H1 (cell line): Measurements from ENCODE around the gene KIF26A. TPM values are rescaled to one million over a fixed set of nuclear protein-coding genes. Genes with fewer than 3 reads are reported as not detected.

Experiments
- CTCF ChIA-PET: fragments of 300-600 bp; sonication (Branson Sonifier 250); formaldehyde crosslinking; loops from one replicate; lab custom pipeline; 2021; ENCODE audit not compliant: partially characterized antibody; lab: Charles Lee
- POLR2A ChIA-PET: fragments of 300-600 bp; sonication (Branson Sonifier 250); formaldehyde crosslinking; loops from one replicate; lab custom pipeline; 2021; ENCODE audit warnings: inconsistent platforms; ENCODE audit not compliant: partially characterized antibody; lab: Charles Lee
- DNase-seq, 2 experiments: peaks; one replicate each; pipeline versions ENCODE4 v3.0.0 to v3.0.0-alpha.2; 2010 to 2022; ENCODE audit warnings: low spot score in 2 of 2, low read depth in 1 of 2, mixed read lengths in 1 of 2
- FAIRE-seq: peaks from 2 replicates; lab custom pipeline; 2011; peaks lifted over from hg19 to GRCh38; lab: Jason Lieb, UNC
- H2AFZ ChIP-seq: 2 replicates; pipeline ENCODE4 v1.8.1; 2012; ENCODE audit warnings: low read length, inconsistent platforms
- H2AK5ac ChIP-seq: 2 replicates; pipeline ENCODE4 v1.6.1; 2013; ENCODE audit warnings: low read depth, low read length
- H2BK120ac ChIP-seq: replicated peaks from 2 replicates; pipeline ENCODE3; 2013; ENCODE audit warnings: low read depth, low read length, inconsistent platforms
- H2BK12ac ChIP-seq: 2 replicates; pipeline ENCODE4 v1.6.1; 2013; ENCODE audit warnings: low read depth, low read length
- H2BK15ac ChIP-seq: 2 replicates; pipeline ENCODE4 v1.6.1; 2013; ENCODE audit warnings: low read length
- H2BK20ac ChIP-seq: 2 replicates; pipeline ENCODE4 v1.6.1; 2013; ENCODE audit warnings: low read length
- H2BK5ac ChIP-seq: 2 replicates; pipeline ENCODE4 v1.6.1; 2013; ENCODE audit warnings: low read depth, low read length
- H3K14ac ChIP-seq: 2 replicates; pipeline ENCODE4 v1.6.1; 2013; ENCODE audit warnings: inconsistent platforms; ENCODE audit not compliant: insufficient read length
- H3K18ac ChIP-seq: 2 replicates; pipeline ENCODE4 v1.6.1; 2013; ENCODE audit warnings: low read length; ENCODE audit errors: extremely low read depth
- H3K23ac ChIP-seq: 2 replicates; pipeline ENCODE4 v1.6.1; 2013; ENCODE audit warnings: inconsistent platforms; ENCODE audit not compliant: insufficient read length
- H3K23me2 ChIP-seq: 2 replicates; pipeline ENCODE4 v1.6.1; 2013; ENCODE audit warnings: low read depth, low read length
- H3K27ac ChIP-seq: 2 replicates; pipeline ENCODE4 v1.6.1; 2011; ENCODE audit warnings: low read depth, low read length, inconsistent platforms
- H3K27me3 ChIP-seq, 4 experiments: replicated peaks in 1 of 4; 1 replicate in 1 of 4; 2 replicates in 3 of 4; pipeline versions ENCODE4 v1.6.1 to v1.8.1; 2011 to 2013; ENCODE audit warnings: low read length in 3 of 4, mild to moderate bottlenecking in 3 of 4, inconsistent platforms in 2 of 4, mixed read lengths in 2 of 4, moderate library complexity in 1 of 4; ENCODE audit not compliant: control insufficient read depth in 3 of 4, insufficient read depth in 3 of 4; ENCODE audit errors: extremely low read depth in 1 of 4
- H3K36me3 ChIP-seq, 4 experiments: 2 replicates each; pipeline versions ENCODE4 v1.6.1 to v1.8.1; 2011 to 2013; ENCODE audit warnings: mild to moderate bottlenecking in 4 of 4, low read length in 3 of 4, moderate library complexity in 2 of 4, control low read depth in 1 of 4, inconsistent platforms in 1 of 4; ENCODE audit not compliant: insufficient read depth in 4 of 4, control insufficient read depth in 2 of 4
- H3K4ac ChIP-seq: replicated peaks from 2 replicates; pipeline ENCODE3; 2013; ENCODE audit warnings: low read length, low read depth, mixed read lengths, inconsistent platforms; ENCODE audit not compliant: insufficient read length
- H3K4me1 ChIP-seq, 4 experiments: replicated peaks in 1 of 4; 1 replicate in 1 of 4; 2 replicates in 3 of 4; pipeline versions ENCODE4 v1.6.1 to v1.8.1; 2011 to 2013; ENCODE audit warnings: low read length in 3 of 4, inconsistent platforms in 2 of 4, mixed read lengths in 1 of 4; ENCODE audit not compliant: insufficient read depth in 4 of 4, control insufficient read depth in 3 of 4
- H3K4me2 ChIP-seq, 2 experiments: 2 replicates each; pipeline versions ENCODE4 v1.6.1 to v1.8.1; 2011 to 2013; ENCODE audit warnings: low read depth in 2 of 2, low read length in 2 of 2, control low read depth in 1 of 2, inconsistent platforms in 1 of 2, mild to moderate bottlenecking in 1 of 2; ENCODE audit not compliant: insufficient read depth in 1 of 2
- H3K4me3 ChIP-seq, 4 experiments: fragments of 200-600, 300-600 bp in 1 of 4; sonication (generic), shearing (Covaris generic), sonication (Bioruptor Twin) in 1 of 4; 2 replicates each; pipeline versions ENCODE4 v1.5.1 to v1.8.1; 2011 to 2016; ENCODE audit warnings: low read length in 4 of 4, low read depth in 3 of 4, control low read depth in 2 of 4, inconsistent platforms in 2 of 4, mild to moderate bottlenecking in 2 of 4, mixed read lengths in 1 of 4, moderate library complexity in 1 of 4; ENCODE audit not compliant: insufficient read depth in 2 of 4; ENCODE audit errors: extremely low read depth in 1 of 4
- H3K56ac ChIP-seq: replicated peaks from 2 replicates; pipeline ENCODE3; 2013; ENCODE audit warnings: low read depth, mild to moderate bottlenecking, mixed read lengths, low read length, inconsistent platforms; ENCODE audit not compliant: insufficient read length
- H3K79me1 ChIP-seq: 2 replicates; pipeline ENCODE4 v1.6.1; 2013; ENCODE audit warnings: low read depth, low read length, control low read depth
- H3K79me2 ChIP-seq, 2 experiments: 2 replicates each; pipeline versions ENCODE4 v1.6.1 to v1.8.1; 2012 to 2013; ENCODE audit warnings: low read length in 2 of 2, mild to moderate bottlenecking in 2 of 2, inconsistent platforms in 1 of 2; ENCODE audit not compliant: insufficient read depth in 2 of 2, control insufficient read depth in 1 of 2
- H3K9ac ChIP-seq, 4 experiments: replicated peaks in 1 of 4; 1 replicate in 1 of 4; 2 replicates in 3 of 4; pipeline versions ENCODE4 v1.6.1 to v1.8.1; 2011 to 2013; ENCODE audit warnings: low read depth in 3 of 4, low read length in 3 of 4, control low read depth in 2 of 4, mild to moderate bottlenecking in 2 of 4, moderate library complexity in 2 of 4, inconsistent platforms in 1 of 4; ENCODE audit errors: extremely low read depth in 1 of 4
- H3K9me3 ChIP-seq, 2 experiments: 2 replicates each; pipeline versions ENCODE4 v1.6.1 to v1.8.1; 2012 to 2013; ENCODE audit warnings: mild to moderate bottlenecking in 2 of 2, moderate library complexity in 2 of 2, control low read depth in 1 of 2, inconsistent platforms in 1 of 2, low read depth in 1 of 2, low read length in 1 of 2, mixed read lengths in 1 of 2; ENCODE audit not compliant: insufficient read depth in 2 of 2
- H4K20me1 ChIP-seq, 2 experiments: replicated peaks in 1 of 2; 2 replicates each; pipeline versions ENCODE3 to v1.8.1; 2011 to 2013; ENCODE audit warnings: inconsistent platforms in 2 of 2, low read length in 2 of 2, mild to moderate bottlenecking in 1 of 2; ENCODE audit not compliant: insufficient read depth in 2 of 2, control insufficient read depth in 1 of 2
- H4K5ac ChIP-seq: 2 replicates; pipeline ENCODE4 v1.6.1; 2013; ENCODE audit warnings: low read length, low read depth, mixed read lengths, inconsistent platforms; ENCODE audit not compliant: insufficient read length
- H4K8ac ChIP-seq: 2 replicates; pipeline ENCODE4 v1.8.0; 2013; ENCODE audit warnings: mild to moderate bottlenecking, moderate library complexity, low read length, inconsistent platforms; ENCODE audit not compliant: insufficient read depth; ENCODE audit errors: extremely low read depth
- H4K91ac ChIP-seq: replicated peaks from 2 replicates; pipeline ENCODE3; 2013; ENCODE audit warnings: low read length, mixed read lengths, inconsistent platforms; ENCODE audit not compliant: insufficient read length
- CBX5 ChIP-seq: fragments of 300-800, 300-1000 bp; sonication (generic); IDR thresholded peaks from 2 replicates; pipeline ENCODE4 v1.7.1; 2016; ENCODE audit warnings: antibody characterized with exemption, low read length, low read depth
- NRF1 ChIP-seq: IDR thresholded peaks from 2 replicates; pipeline ENCODE4 v1.6.1; 2011; ENCODE audit warnings: mild to moderate bottlenecking, low read depth, low read length, improper control_type of control experiment
- RNF2 ChIP-seq: fragments of 200-900, 300-1000 bp; sonication (generic); IDR thresholded peaks from 2 replicates; pipeline ENCODE4 v1.7.1; 2016; ENCODE audit warnings: borderline replicate concordance, low read depth, mild to moderate bottlenecking, antibody characterized with exemption, low read length; ENCODE audit not compliant: poor library complexity, severe bottlenecking; ENCODE audit errors: missing control alignments
- TAF1 ChIP-seq: IDR thresholded peaks from 2 replicates; pipeline ENCODE4 v1.6.1; 2011; ENCODE audit warnings: mild to moderate bottlenecking, low read depth, low read length
- YY1 ChIP-seq: IDR thresholded peaks from 2 replicates; pipeline ENCODE4 v1.6.1; 2011; ENCODE audit warnings: low read depth, mild to moderate bottlenecking, low read length
- WGBS, 2 experiments: shearing (Covaris generic) in 1 of 2; methylation state at CpG; one replicate each; pipeline versions ENCODE4 v1.1.6 to v1.1.7; 2013 to 2015; ENCODE audit warnings: low lambda C conversion rate in 2 of 2, mixed read lengths in 2 of 2, inconsistent platforms in 1 of 2, low coverage in 1 of 2, missing lambda C conversion rate in 1 of 2; ENCODE audit not compliant: insufficient replicate concordance in 2 of 2, insufficient coverage in 1 of 2, insufficient read length in 1 of 2; ENCODE audit errors: extremely low coverage in 1 of 2, missing lambda C conversion rate in 1 of 2; 5-methylcytosine and 5-hydroxymethylcytosine counted together
- polyA plus RNA-seq, 7 experiments: library from polyadenylated mRNA; depleted of rRNA in 3 of 7; stranded (reverse) in 5 of 7; unstranded in 2 of 7; fragments of >200 nt in 5 of 7; fragments of 200-250 nt in 2 of 7; gene quantifications; 1 replicate in 5 of 7; 2 replicates in 1 of 7; 4 replicates in 1 of 7; pipeline versions ENCODE4 v1.2.1 to v1.2.3, GENCODE V29; 2011 to 2013; ENCODE audit warnings: missing spikeins in 2 of 7, mixed read lengths in 2 of 7
- total RNA-seq: library from RNA; stranded (reverse); fragmentation: NEBNext Ultra II Directional; extraction: Animal tissue kit (Norgen Biotek cat#: 25700); gene quantifications from 2 replicates; pipeline ENCODE4 v1.2.1, GENCODE V29; 2021

The KIF26A gene
- total and polyA plus RNA-seq, 2 of the 8 experiments (the other 6 are each of a cell fraction or from before 2014, with no cell fraction given): 11.5 to 41.6 TPM

DNA sequence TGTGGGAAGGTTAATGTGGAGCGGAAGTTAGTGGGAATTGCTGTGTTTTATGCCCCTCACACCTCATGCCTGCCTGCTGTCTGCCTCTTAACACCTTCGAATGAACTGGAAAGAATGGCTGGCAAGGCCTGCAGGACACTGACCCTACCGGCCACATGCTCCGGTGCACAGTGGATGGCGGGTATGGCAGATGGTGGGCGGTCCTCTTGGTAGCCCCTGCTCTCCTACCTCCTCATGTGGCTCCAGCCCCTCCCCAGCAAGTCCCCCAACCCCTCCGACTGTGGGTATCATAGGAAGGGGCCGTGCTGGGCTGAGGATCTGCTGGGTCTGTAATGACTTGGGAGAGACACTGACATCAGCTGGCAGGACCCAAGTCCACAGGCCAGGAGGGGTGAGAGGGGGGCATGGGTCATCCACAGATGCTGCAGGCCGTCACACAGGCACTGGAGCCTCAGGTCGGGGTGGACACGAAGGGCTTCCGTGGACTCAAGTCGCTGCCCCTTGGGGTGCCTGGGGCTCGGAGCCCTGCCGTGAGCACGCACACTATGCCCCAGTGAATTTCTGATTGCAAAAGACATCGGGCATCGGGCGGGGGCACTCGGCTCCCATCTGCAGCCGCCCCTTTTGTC lies 77.4 kb downstream of the KIF26A start:
- Histone ChIP-seq H3K27me3 (no peaks in the 10 kb centered on the region), H3K9ac (no peak overlapping the region), H2AK5ac (no peak overlapping the region), H3K23ac (no peak overlapping the region), H2AFZ (no peak overlapping the region), H2BK15ac (0 out of 2 replicates have a peak overlapping the region, but pooled peaks have one; percentile 95), H3K56ac (no peak overlapping the region), H3K14ac (no peak overlapping the region), H3K9me3 (no peaks in the 10 kb centered on the region), H3K27ac (no peak overlapping the region), H3K23me2 (peaks cover 8% of the 10 kb centered on the region; the same call in 1 of the 2 replicates), H3K18ac (no peak overlapping the region), H3K36me3 (no peaks in the 10 kb centered on the region), H3K4me2 (no peak overlapping the region), H3K4me3 (no peak overlapping the region), H4K5ac (no peak overlapping the region), H4K20me1 (no peaks in the 10 kb centered on the region), H3K79me1 (no peaks in the 10 kb centered on the region), H3K4ac (no peak overlapping the region), H3K4me1 (peaks cover 0 to 10% (median 0%) of the 10 kb centered on the region in 4 experiments; a peak in 4 of 7 replicates), H3K79me2 (no peaks in the 10 kb centered on the region), H2BK12ac (no peak overlapping the region), H2BK20ac (no peak overlapping the region), H4K91ac (no peak overlapping the region), H4K8ac (no peak overlapping the region), H2BK5ac (no peak overlapping the region), H2BK120ac (no peak overlapping the region)
- no peak for TF ChIP-seq CBX5
- no peak for TF ChIP-seq NRF1
- no peak for TF ChIP-seq TAF1
- no peak for TF ChIP-seq RNF2
- TF ChIP-seq YY1: no peak
- POLR2A ChIA-PET: no interaction called here
- 89 to 100% methylated on average over 1 to 18 of the region's 21 CpGs for WGBS, 2 experiments
- CTCF ChIA-PET: interaction anchor here (0.6 kb wide), 1 partner anchor 10 kb away, joined by 3 read pairs; no protein-coding TSS in a partner anchor
- no peak for DNase-seq
- FAIRE-seq: no peak
